ENCODE results near the gene HDGFL3. TPM values are rescaled to one million over a fixed set of nuclear protein-coding genes. Genes with fewer than 3 reads are reported as not detected.
"Not testable (repeated sequence)": the region's sequence is repeated elsewhere in the genome, so short reads cannot be mapped to it uniquely, and the experiment has no call there.

HDGFL3 gene
- total RNA-seq, 5 donors from 2014 or later (not counting 1 experiment from before 2014, with no cell fraction given) = 3.7 to 13.4 (median 9.9) TPM

DNA sequence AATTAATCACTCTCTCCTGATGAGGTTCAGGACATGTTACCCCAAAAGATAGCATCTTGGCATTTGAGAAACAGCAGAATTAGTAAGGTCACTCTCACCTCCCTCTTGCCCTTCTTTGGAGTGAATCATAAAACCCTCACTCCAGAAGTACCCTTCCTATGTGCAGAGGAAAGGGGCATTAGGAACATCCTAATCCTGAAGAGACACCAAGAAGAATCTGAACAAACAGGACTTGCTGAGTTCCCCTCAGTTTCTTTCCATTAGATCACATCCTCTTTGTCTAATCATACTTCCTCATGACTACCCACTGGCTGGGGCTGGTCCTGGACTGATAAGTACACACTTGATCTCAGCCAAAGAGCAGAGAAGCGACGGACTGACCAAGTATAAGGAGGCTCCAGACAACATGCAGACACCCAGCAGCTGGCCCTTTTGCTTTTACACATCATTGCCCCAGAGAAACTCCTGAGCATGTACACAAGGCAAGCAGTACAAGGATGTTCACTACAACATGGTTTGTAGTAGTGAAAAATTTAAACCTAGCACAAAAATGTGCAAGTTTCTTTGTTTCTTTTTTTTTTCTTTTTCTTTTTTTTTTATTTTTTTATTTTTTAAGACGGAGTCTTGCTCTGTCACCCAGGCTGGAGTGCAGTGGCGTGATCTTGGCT lies 115.2 kb downstream of the HDGFL3 start:
- no peak overlapping the region for H3K4me3 ChIP-seq (ENCODE audit: control insufficient read depth in 1 of 2, extremely low read depth in 1 of 2, low read length in 1 of 2)
- H3K4me3 Mint-ChIP-seq = no peak overlapping the region
- no peaks in the 10 kb centered on the region for H3K36me3 ChIP-seq (ENCODE audit: control insufficient read depth in 2 of 2, extremely low read depth in 1 of 2, insufficient read depth in 1 of 2, low read length in 1 of 2)
- ChIA-PET POLR2A (no interaction called here), CTCF (no interaction called here)
- no peaks in the 10 kb centered on the region for H3K36me3 Mint-ChIP-seq
- no peaks in the 10 kb centered on the region for H3K9me3 ChIP-seq
- no peaks in the 10 kb centered on the region for H3K9me3 Mint-ChIP-seq
- peaks cover 9 to 19% of the 10 kb centered on the region in 2 donors for H3K27me3 Mint-ChIP-seq
- H3K4me1 Mint-ChIP-seq = peaks cover 0 to 6% (median 5%) of the 10 kb centered on the region in 3 donors
- H3K27me3 ChIP-seq (replicated peaks in 1 of 2; ENCODE audit: control insufficient read depth in 2 of 2, extremely low read depth in 1 of 2, insufficient read depth in 2 of 2, low read length in 1 of 2) = no peaks in the 10 kb centered on the region
- DNase-seq (no peak), ATAC-seq (replicated peaks in 1 of 4) (no peak)
- no peaks in the 10 kb centered on the region for H3K4me1 ChIP-seq (ENCODE audit: control insufficient read depth in 1 of 2, extremely low read depth in 1 of 2, insufficient read depth in 2 of 2, low read length in 2 of 2)
- H3K27ac ChIP-seq (ENCODE audit: low read length) = no peak overlapping the region
- H3K27ac Mint-ChIP-seq = no peak overlapping the region
- WGBS (ENCODE audit: insufficient coverage) = 50% methylated on average over 2 of the region's 4 CpGs

DNA sequence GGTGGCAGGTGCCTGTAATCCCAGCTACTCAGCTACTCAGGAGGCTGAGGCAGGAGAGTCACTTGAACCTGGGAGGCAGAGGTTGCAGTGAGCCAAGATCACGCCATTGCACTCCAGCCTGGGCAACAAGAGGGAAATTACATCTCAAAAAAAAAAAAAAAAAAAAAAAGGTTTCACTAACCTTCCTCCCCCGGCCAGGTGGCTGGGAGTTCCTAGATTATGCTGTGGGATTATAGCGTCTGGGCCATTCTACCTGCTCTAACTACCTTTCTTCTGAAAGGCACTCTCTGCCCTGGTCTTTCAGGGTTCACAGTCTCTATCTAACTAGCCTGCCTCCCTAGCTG lies 115.7 kb downstream of the HDGFL3 start:
- H3K27ac Mint-ChIP-seq, POLR2A ChIA-PET, H3K4me3 Mint-ChIP-seq: not testable (repeated sequence)

DNA sequence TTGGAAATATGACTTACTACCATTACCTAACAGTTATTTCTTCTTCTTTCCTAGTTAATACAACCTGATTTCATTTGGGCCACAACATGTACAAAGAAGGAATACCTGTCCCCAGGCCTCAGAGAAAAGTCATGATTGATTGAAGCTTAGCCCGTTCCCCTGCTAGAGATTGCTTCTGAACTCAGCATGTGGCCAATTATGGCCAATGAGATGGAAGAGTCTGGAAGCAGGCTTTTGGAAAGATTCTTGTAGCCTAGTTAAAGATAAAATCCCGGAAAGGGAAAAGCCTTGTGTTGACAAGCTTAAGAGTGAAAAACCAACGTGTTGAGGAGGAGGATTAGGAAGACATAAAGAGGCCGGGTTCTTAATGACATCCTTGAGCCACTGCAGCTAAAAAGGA lies 117.2 kb downstream of the HDGFL3 start:
- Histone ChIP-seq H3K9me3 (no peaks in the 10 kb centered on the region), H3K4me1 (ENCODE audit: control insufficient read depth in 1 of 2, extremely low read depth in 1 of 2, insufficient read depth in 2 of 2, low read length in 2 of 2) (no peaks in the 10 kb centered on the region), H3K27ac (ENCODE audit: low read length) (no peak overlapping the region), H3K36me3 (ENCODE audit: control insufficient read depth in 2 of 2, extremely low read depth in 1 of 2, insufficient read depth in 1 of 2, low read length in 1 of 2) (no peaks in the 10 kb centered on the region), H3K27me3 (replicated peaks in 1 of 2; ENCODE audit: control insufficient read depth in 2 of 2, extremely low read depth in 1 of 2, insufficient read depth in 2 of 2, low read length in 1 of 2) (peaks cover 0 to under 1% of the 10 kb centered on the region in 2 experiments), H3K4me3 (ENCODE audit: control insufficient read depth in 1 of 2, extremely low read depth in 1 of 2, low read length in 1 of 2) (no peak overlapping the region)
- Mint-ChIP-seq H3K9me3 (no peaks in the 10 kb centered on the region), H3K36me3 (no peaks in the 10 kb centered on the region), H3K27me3 (peaks cover 5 to 10% of the 10 kb centered on the region in 2 donors), H3K4me3 (no peak overlapping the region), H3K27ac (no peak overlapping the region), H3K4me1 (peaks cover 0 to 6% (median 5%) of the 10 kb centered on the region in 3 donors)
- no peak for DNase-seq
- CTCF ChIA-PET = interaction anchor here in 1 of 2 donors (0.7 kb wide), 1 partner anchor 88 kb away, joined by 4 read pairs; no protein-coding TSS in a partner anchor
- POLR2A ChIA-PET = no interaction called here
- ATAC-seq (replicated peaks in 1 of 4) = no peak
- no CpG with 5 or more reads among the region's 4 CpGs for WGBS (ENCODE audit: insufficient coverage)

More for the DNA sequence above, 115.7 kb downstream of the HDGFL3 start:
- not testable (repeated sequence) for H3K4me3 ChIP-seq (ENCODE audit: control insufficient read depth in 1 of 2, extremely low read depth in 1 of 2, low read length in 1 of 2); H3K36me3 ChIP-seq (ENCODE audit: control insufficient read depth in 2 of 2, extremely low read depth in 1 of 2, insufficient read depth in 1 of 2, low read length in 1 of 2); H3K27ac ChIP-seq (ENCODE audit: low read length); ATAC-seq (replicated peaks in 1 of 4); H3K27me3 ChIP-seq (replicated peaks in 1 of 2; ENCODE audit: control insufficient read depth in 2 of 2, extremely low read depth in 1 of 2, insufficient read depth in 2 of 2, low read length in 1 of 2); DNase-seq; H3K36me3 Mint-ChIP-seq; H3K4me1 Mint-ChIP-seq; H3K9me3 ChIP-seq; H3K9me3 Mint-ChIP-seq; H3K4me1 ChIP-seq (ENCODE audit: control insufficient read depth in 1 of 2, extremely low read depth in 1 of 2, insufficient read depth in 2 of 2, low read length in 2 of 2)
- H3K27me3 Mint-ChIP-seq = peaks cover 9 to 17% of the 10 kb centered on the region in 2 donors
- 100% methylated on average over 1 of the region's 3 CpGs for WGBS (ENCODE audit: insufficient coverage)
- CTCF ChIA-PET = interaction anchor here in 1 of 2 donors (0.7 kb wide), 1 partner anchor 14 kb away, joined by 4 read pairs; no protein-coding TSS in a partner anchor

DNA sequence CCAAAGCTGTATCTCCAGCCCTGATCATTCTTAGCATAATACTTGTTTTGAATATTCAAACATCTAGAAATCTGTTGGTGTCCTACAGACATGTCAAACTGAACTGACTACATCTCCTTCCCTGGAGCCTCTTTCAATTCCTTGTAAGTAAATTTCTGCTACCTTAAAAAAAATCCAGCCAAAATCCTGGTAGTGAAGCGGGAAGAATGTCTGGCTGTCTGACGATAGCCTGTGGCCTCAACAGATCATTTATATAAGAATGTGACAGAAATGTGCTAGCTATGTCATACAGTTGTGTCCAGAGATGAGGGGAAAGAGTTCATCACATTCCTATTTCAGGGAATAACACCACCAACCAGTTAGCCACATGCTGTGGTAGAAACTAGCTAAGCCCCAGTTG lies 118.7 kb downstream of the HDGFL3 start:
- no CpG with 5 or more reads among the region's 2 CpGs for WGBS (ENCODE audit: insufficient coverage)
- ATAC-seq (replicated peaks in 1 of 4) (no peak), DNase-seq (no peak)
- Mint-ChIP-seq H3K4me3 (no peak overlapping the region), H3K9me3 (no peaks in the 10 kb centered on the region), H3K4me1 (peaks cover 0 to 6% (median 5%) of the 10 kb centered on the region in 3 donors), H3K27me3 (peaks cover 8 to 10% of the 10 kb centered on the region in 2 donors), H3K36me3 (no peaks in the 10 kb centered on the region), H3K27ac (no peak overlapping the region)
- ChIA-PET POLR2A (no interaction called here), CTCF (interaction anchor here in 1 of 2 donors (0.6 kb wide), 1 partner anchor 86 kb away, joined by 8 read pairs; no protein-coding TSS in a partner anchor)
- no peak overlapping the region for H3K27ac ChIP-seq (ENCODE audit: low read length)
- H3K9me3 ChIP-seq = no peaks in the 10 kb centered on the region
- no peaks in the 10 kb centered on the region for H3K36me3 ChIP-seq (ENCODE audit: control insufficient read depth in 2 of 2, extremely low read depth in 1 of 2, insufficient read depth in 1 of 2, low read length in 1 of 2)
- H3K27me3 ChIP-seq (replicated peaks in 1 of 2; ENCODE audit: control insufficient read depth in 2 of 2, extremely low read depth in 1 of 2, insufficient read depth in 2 of 2, low read length in 1 of 2) = peaks cover 0 to 8% of the 10 kb centered on the region in 2 experiments
- H3K4me1 ChIP-seq (ENCODE audit: control insufficient read depth in 1 of 2, extremely low read depth in 1 of 2, insufficient read depth in 2 of 2, low read length in 2 of 2) = no peaks in the 10 kb centered on the region
- no peak overlapping the region for H3K4me3 ChIP-seq (ENCODE audit: control insufficient read depth in 1 of 2, extremely low read depth in 1 of 2, low read length in 1 of 2)

DNA sequence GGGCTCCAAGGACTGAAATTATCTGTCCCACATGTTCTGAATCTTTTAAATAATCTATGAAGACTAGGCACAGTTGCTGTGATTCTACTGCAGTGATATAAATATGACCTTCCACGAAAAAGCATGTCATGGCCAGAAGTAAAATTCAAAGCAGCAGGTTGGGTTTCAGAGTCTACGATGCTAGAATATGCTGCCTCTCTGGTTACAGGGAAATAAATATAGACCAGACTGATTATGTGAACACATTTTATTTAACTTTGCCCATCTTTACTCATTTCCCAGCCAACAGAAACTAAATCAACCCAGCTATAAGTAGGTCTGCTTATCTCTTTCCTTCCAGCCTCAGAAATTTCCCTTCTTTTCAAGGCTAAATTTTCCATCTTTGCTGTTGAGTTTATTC lies 120.0 kb downstream of the HDGFL3 start:
- POLR2A ChIA-PET = interaction anchor here (0.7 kb wide), 2 partner anchors 28 to 34 kb away, joined by 3 to 5 read pairs; no protein-coding TSS in a partner anchor
- CTCF ChIA-PET = no interaction called here
- no peak for ATAC-seq (replicated peaks in 1 of 4)
- Histone ChIP-seq H3K36me3 (ENCODE audit: control insufficient read depth in 2 of 2, extremely low read depth in 1 of 2, insufficient read depth in 1 of 2, low read length in 1 of 2) (no peaks in the 10 kb centered on the region), H3K4me1 (ENCODE audit: control insufficient read depth in 1 of 2, extremely low read depth in 1 of 2, insufficient read depth in 2 of 2, low read length in 2 of 2) (no peaks in the 10 kb centered on the region), H3K27ac (ENCODE audit: low read length) (no peak overlapping the region), H3K4me3 (ENCODE audit: control insufficient read depth in 1 of 2, extremely low read depth in 1 of 2, low read length in 1 of 2) (no peak overlapping the region), H3K27me3 (replicated peaks in 1 of 2; ENCODE audit: control insufficient read depth in 2 of 2, extremely low read depth in 1 of 2, insufficient read depth in 2 of 2, low read length in 1 of 2) (peaks cover 0 to 11% of the 10 kb centered on the region in 2 experiments), H3K9me3 (no peaks in the 10 kb centered on the region)
- Mint-ChIP-seq H3K27me3 (peaks cover 10 to 12% of the 10 kb centered on the region in 2 donors), H3K4me3 (no peak overlapping the region), H3K9me3 (no peaks in the 10 kb centered on the region), H3K27ac (no peak overlapping the region), H3K4me1 (peaks cover 0 to 6% (median 5%) of the 10 kb centered on the region in 3 donors), H3K36me3 (no peaks in the 10 kb centered on the region)
- WGBS (ENCODE audit: insufficient coverage) = no CpG with 5 or more reads among the region's 2 CpGs
- no peak for DNase-seq

DNA sequence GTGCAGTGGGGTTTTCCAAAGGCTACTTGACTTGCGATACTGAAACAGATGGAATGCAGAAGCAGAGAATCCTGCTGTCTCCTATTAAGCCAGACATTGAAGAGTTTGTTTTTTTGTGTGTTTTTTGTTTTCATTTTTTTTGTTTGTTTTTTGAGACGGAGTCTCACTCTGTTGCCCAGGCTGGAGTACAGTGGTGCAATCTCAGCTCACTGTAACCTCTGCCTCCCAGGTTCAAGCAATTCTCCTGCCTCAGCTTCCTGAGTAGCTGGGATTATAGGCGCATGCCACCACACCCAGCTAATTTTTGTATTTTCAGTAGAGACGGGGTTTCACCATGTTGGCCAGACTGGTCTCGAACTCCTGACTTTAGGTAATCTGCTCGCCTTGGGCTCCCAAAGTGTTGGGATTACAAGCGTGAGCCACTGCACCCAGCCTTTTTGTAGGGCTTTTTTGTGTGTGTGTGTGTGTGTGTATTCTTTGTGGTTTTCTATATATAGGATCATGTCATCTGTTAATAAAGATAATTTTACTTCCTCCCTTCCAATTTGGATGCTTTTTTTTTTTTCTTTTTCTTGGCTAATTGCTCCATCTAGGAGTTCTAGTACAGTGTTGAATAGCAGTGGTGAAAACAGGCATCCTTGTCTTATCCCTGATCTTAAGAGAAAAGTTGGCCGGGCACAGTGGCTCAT lies 121.6 kb downstream of the HDGFL3 start:
- H3K36me3 Mint-ChIP-seq; H3K4me3 Mint-ChIP-seq; H3K9me3 ChIP-seq; DNase-seq; H3K36me3 ChIP-seq (ENCODE audit: control insufficient read depth in 2 of 2, extremely low read depth in 1 of 2, insufficient read depth in 1 of 2, low read length in 1 of 2); H3K9me3 Mint-ChIP-seq; CTCF ChIA-PET; POLR2A ChIA-PET; H3K27ac ChIP-seq (ENCODE audit: low read length); H3K4me3 ChIP-seq (ENCODE audit: control insufficient read depth in 1 of 2, extremely low read depth in 1 of 2, low read length in 1 of 2); ATAC-seq (replicated peaks in 1 of 4); H3K4me1 ChIP-seq (ENCODE audit: control insufficient read depth in 1 of 2, extremely low read depth in 1 of 2, insufficient read depth in 2 of 2, low read length in 2 of 2); H3K27ac Mint-ChIP-seq; H3K4me1 Mint-ChIP-seq: not testable (repeated sequence)
- 93% methylated on average over 2 of the region's 8 CpGs for WGBS (ENCODE audit: insufficient coverage)
- H3K27me3 Mint-ChIP-seq = peaks cover 9 to 11% of the 10 kb centered on the region in 2 donors
- H3K27me3 ChIP-seq (replicated peaks in 1 of 2; ENCODE audit: control insufficient read depth in 2 of 2, extremely low read depth in 1 of 2, insufficient read depth in 2 of 2, low read length in 1 of 2) = peaks cover 0 to 12% of the 10 kb centered on the region in 2 experiments

All from T-cell (primary cell).